Sigmoid colon (tissue), 4 donors: ENCODE measurements around the gene C1orf74.

ENCODE experiments used
- POLR2A ChIP-seq, 2 donors: fragments of 450-650 bp; IDR thresholded peaks; one replicate each; pipeline ENCODE4 v1.6.1; 2016; ENCODE audit warnings: antibody characterized with exemption in 2 of 2, mild to moderate bottlenecking in 2 of 2, moderate library complexity in 2 of 2
- POLR2AphosphoS5 ChIP-seq, 4 donors: sonication (generic); formaldehyde crosslinking; IDR thresholded peaks; one replicate each; pipeline ENCODE4 v1.6.1; 2017; ENCODE audit warnings: antibody characterized with exemption in 4 of 4
- TF ChIP-seq, protein P1 (sequence below), 4 experiments: fragments of 450-650 bp in 3 of 4; fragments of 200-600 bp in 1 of 4; IDR thresholded peaks; one replicate each; pipeline ENCODE4 v1.5.1; 2016 to 2019; ENCODE audit warnings: antibody characterized with exemption in 4 of 4, mild to moderate bottlenecking in 3 of 4, moderate library complexity in 2 of 4

DNA sequence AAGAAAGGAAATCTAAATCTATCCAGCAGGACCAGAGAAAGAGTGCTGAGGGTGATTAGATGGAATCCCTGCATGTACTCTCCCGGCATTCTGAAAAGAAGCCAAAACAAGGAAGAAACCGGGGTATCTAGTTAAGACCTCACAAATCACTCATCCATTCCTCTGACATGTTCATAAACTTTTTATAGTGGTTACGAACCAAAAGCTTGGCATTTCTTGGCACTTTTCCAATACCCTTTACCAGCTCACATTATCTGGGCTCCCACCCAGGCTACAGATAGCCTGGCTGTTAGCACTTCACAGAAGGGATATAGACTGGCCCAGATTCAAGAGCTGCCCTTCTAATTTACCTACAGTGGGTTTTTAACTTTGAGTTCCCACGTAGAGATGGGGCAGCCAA is 1.8 kb upstream of the C1orf74 start:
- TF ChIP-seq, protein P1, sequence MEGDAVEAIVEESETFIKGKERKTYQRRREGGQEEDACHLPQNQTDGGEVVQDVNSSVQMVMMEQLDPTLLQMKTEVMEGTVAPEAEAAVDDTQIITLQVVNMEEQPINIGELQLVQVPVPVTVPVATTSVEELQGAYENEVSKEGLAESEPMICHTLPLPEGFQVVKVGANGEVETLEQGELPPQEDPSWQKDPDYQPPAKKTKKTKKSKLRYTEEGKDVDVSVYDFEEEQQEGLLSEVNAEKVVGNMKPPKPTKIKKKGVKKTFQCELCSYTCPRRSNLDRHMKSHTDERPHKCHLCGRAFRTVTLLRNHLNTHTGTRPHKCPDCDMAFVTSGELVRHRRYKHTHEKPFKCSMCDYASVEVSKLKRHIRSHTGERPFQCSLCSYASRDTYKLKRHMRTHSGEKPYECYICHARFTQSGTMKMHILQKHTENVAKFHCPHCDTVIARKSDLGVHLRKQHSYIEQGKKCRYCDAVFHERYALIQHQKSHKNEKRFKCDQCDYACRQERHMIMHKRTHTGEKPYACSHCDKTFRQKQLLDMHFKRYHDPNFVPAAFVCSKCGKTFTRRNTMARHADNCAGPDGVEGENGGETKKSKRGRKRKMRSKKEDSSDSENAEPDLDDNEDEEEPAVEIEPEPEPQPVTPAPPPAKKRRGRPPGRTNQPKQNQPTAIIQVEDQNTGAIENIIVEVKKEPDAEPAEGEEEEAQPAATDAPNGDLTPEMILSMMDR (IDR thresholded peaks at IDR 0.05): no peak
- TF ChIP-seq POLR2A (IDR thresholded peaks at IDR 0.05) (no peak), POLR2AphosphoS5 (IDR thresholded peaks at IDR 0.05) (no peak)
